ENCODE data around the gene ATP8A2. TPM values are rescaled to one million over a fixed set of nuclear protein-coding genes. Genes with fewer than 3 reads are reported as not detected.

ATP8A2 gene
- total and polyA plus RNA-seq, 11 donors: 0.01 to 0.29 (median 0.05) TPM; not detected in 2

DNA sequence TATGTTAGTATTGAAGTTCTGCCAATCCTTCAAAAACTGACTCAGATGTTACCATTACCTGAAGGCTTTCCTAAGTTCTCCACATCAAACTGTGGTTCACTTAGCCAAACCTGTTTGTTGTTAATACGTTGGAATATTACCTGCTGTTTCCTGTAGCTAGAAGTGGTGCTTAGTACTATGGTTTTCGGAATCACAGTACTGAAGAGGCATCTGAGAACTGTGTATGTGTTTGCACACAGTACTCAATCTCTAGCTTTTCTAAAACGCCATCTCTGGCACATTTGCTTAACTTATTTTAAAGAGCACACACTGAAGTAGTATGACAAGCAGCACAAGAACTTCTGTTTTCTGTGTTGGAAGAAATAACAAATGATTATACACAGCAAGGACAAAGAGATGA, 431.9 kb downstream of the ATP8A2 start:
- Histone ChIP-seq H3K27me3 (peaks cover 0 to 17% (median 0%) of the 10 kb centered on the region in 9 donors), H3K4me3 (no peak overlapping the region), H3K4me1 (no peaks in the 10 kb centered on the region), H3K36me3 (no peaks in the 10 kb centered on the region), H3K9me3 (no peaks in the 10 kb centered on the region), H3K27ac (no peak overlapping the region)
- TF ChIP-seq, protein P1, sequence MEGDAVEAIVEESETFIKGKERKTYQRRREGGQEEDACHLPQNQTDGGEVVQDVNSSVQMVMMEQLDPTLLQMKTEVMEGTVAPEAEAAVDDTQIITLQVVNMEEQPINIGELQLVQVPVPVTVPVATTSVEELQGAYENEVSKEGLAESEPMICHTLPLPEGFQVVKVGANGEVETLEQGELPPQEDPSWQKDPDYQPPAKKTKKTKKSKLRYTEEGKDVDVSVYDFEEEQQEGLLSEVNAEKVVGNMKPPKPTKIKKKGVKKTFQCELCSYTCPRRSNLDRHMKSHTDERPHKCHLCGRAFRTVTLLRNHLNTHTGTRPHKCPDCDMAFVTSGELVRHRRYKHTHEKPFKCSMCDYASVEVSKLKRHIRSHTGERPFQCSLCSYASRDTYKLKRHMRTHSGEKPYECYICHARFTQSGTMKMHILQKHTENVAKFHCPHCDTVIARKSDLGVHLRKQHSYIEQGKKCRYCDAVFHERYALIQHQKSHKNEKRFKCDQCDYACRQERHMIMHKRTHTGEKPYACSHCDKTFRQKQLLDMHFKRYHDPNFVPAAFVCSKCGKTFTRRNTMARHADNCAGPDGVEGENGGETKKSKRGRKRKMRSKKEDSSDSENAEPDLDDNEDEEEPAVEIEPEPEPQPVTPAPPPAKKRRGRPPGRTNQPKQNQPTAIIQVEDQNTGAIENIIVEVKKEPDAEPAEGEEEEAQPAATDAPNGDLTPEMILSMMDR (IDR thresholded peaks at IDR 0.05): no peak
- TF ChIP-seq POLR2A (IDR thresholded peaks at IDR 0.05): no peak
- intact Hi-C loops (cut with DNase I): no loop called here
- ATAC-seq (no peak), DNase-seq (no peak)
- 75 to 85% (median 81%) methylated on average over 3 of the region's 3 CpGs for WGBS, 4 donors

DNA sequence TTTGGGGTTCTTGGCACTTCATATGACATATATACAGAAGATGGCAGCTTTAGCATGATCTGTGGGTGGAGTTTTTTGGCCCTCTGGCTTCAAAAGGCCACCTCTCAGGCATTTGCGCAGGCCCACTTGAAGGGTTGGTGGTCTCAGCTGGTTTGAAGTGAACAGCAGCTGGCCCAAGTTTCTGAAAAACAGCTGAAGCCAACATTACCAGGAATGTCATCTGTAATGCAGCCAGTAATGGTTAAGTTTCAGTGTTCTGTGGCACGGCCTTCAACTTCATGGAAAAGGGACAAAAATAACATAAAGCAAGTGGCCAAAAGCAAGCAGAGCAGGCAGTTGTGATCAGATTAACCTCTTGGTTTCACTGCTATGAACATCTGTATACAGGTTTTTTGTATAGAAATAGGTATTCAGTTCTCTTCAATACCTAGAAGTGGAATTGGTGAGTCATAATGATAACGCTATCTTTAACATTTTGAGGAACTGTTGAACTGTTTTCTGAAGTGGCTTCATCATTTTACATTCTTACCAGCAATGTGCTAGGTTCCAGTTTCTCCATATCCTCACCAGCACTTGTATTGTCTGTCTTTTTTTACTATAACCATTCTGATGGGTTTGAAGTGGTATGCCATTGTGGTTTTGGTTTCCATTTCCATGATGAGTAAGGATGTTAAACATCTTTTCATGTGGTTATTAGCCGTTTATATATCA, 434.6 kb downstream of the ATP8A2 start:
- Histone ChIP-seq H3K9me3 (peaks cover 0 to 1% (median 0%) of the 10 kb centered on the region in 12 donors), H3K36me3 (no peaks in the 10 kb centered on the region), H3K27me3 (peaks cover 0 to 4% (median 0%) of the 10 kb centered on the region in 9 donors), H3K27ac (no peak overlapping the region), H3K4me1 (no peaks in the 10 kb centered on the region), H3K4me3 (no peak overlapping the region)
- no peak for TF ChIP-seq POLR2A (IDR thresholded peaks at IDR 0.05)
- TF ChIP-seq, protein P1 (IDR thresholded peaks at IDR 0.05): no peak
- ATAC-seq (no peak), DNase-seq (no peak)
- intact Hi-C loops (cut with DNase I): no loop called here
- WGBS, 4 donors: 82 to 88% (median 86%) methylated on average over 4 of the region's 4 CpGs

DNA sequence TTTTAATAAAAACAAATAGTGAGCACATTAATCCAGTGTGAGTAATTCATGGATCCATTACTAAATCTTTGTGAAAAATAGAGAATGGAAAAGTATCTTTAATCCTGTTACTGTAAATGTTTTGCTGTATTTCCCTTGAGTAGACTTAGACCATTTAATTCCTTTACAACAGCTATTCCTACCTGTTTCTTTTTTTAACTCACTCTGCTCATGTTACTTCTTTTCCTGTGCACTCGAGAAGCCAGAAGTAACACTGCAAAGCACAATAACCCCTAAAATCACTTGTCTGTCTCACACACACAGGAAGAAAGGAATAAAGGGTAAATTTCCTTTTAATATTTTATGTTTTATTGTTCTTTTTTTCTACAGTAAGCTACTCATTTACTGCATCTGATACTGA, 435.8 kb downstream of the ATP8A2 start:
- TF ChIP-seq, protein P1 (IDR thresholded peaks at IDR 0.05): no peak
- no peak for TF ChIP-seq POLR2A (IDR thresholded peaks at IDR 0.05)
- H3K36me3 ChIP-seq: no peaks in the 10 kb centered on the region
- WGBS, 4 donors: 39 to 53% (median 47%) methylated on average over 1 of the region's 1 CpG
- DNase-seq (no peak), ATAC-seq (no peak)
- intact Hi-C loops (cut with DNase I): no loop called here
- H3K4me3 ChIP-seq: no peak overlapping the region
- no peaks in the 10 kb centered on the region for H3K4me1 ChIP-seq
- peaks cover 0 to 4% (median 0%) of the 10 kb centered on the region in 9 donors for H3K27me3 ChIP-seq
- H3K9me3 ChIP-seq: peaks cover 0 to 10% (median 6%) of the 10 kb centered on the region in 12 donors
- no peak overlapping the region for H3K27ac ChIP-seq

DNA sequence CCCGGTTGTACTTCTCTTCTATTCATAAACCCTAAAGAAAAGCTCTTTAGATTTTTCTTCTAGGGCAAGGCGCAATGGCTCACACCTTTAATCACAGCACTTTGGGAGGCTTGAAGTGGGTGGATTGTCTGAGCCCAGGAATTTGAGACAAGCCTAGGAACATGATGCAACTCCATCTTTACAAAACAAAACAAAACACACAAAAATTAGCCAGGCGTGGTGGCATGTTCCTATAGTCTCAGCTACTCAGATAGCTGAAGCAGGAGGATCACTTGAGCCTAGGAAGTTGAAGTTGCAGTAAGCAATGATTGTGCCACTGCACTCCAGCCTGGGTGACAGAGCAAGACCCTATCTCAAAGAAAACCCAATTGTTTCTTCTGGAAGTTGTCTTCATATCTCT, 439.7 kb downstream of the ATP8A2 start:
- Histone ChIP-seq H3K4me3 (no peak overlapping the region), H3K36me3 (no peaks in the 10 kb centered on the region), H3K27me3 (no peaks in the 10 kb centered on the region), H3K4me1 (no peaks in the 10 kb centered on the region), H3K27ac (no peak overlapping the region), H3K9me3 (peaks cover 0 to 10% (median 6%) of the 10 kb centered on the region in 12 donors)
- no peak for TF ChIP-seq POLR2A (IDR thresholded peaks at IDR 0.05)
- TF ChIP-seq, protein P1 (IDR thresholded peaks at IDR 0.05): no peak
- no peak for DNase-seq
- no peak for ATAC-seq
- intact Hi-C loops (cut with DNase I): no loop called here
- 84 to 92% (median 88%) methylated on average over 3 of the region's 3 CpGs for whole genome bisulfite sequencing, 4 donors

Data from heart left ventricle (tissue), 16 donors.